ENCODE results near the gene AATF. TPM values are rescaled to one million over a fixed set of nuclear protein-coding genes. Genes with fewer than 3 reads are reported as not detected.

Gene AATF
- total RNA-seq, 1 experiment from 2014 or later, result 61.0 TPM

DNA sequence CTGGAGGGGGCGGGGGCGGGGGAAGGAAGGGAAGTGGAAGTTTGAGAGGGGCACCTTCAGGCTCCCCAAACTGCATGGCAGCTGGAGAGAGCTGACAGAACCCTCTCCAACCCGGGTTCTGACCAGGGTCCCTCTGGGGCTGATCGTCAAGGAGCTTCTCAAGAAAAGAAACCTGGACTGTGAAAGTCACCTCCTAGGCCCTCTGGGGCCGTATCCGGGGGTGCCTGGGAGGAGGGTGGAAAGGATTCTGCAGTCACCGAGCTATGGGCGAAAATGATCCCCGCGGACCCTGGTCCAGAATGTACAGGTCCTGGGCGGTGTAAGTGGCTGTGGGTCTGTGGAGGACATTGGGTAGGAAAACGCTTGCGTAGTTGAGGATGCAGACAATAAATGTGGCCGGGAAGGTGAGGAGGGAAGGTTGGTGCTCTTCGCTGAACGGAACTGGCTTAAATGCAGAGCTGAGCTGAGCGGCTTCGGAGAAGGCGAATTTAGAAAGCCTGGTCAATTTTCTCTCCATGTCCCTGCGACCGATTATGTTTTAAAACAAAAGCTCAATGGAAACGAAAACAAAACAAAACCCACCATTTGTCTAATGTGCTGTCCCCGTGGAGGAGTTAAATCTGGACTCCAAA, 15.1 kb upstream of the AATF start:
- H3K9me3 Mint-ChIP-seq, result no peaks in the 10 kb centered on the region

More for the DNA sequence above, 15.1 kb upstream of the AATF start:
- ATAC-seq (no peak), DNase-seq (ENCODE audit: low spot score) (no peak)
- H3K27me3 Mint-ChIP-seq (ENCODE audit: low read depth), result peaks cover 99% of the 10 kb centered on the region
- ChIA-PET CTCF (interaction anchor here (0.7 to 2.1 kb wide), 6 partner anchors 16 to 1495 kb away, joined by 3 to 10 read pairs (median 4); partner anchors contain the start of gene AATF), POLR2A (interaction anchor here (0.5 kb wide), 1 partner anchor 106 kb away, joined by 3 read pairs; no protein-coding TSS in a partner anchor)
- no peak overlapping the region for H3K27ac Mint-ChIP-seq
- TF ChIP-seq IRF2 (CRISPR knock-in tag; IDR thresholded peaks at IDR 0.05; ENCODE audit: borderline replicate concordance, low read depth) (no peak), ZNF671 (CRISPR knock-in tag; IDR thresholded peaks at IDR 0.05) (no peak), SOX15 (CRISPR knock-in tag; IDR thresholded peaks at IDR 0.05) (no peak), GTF2I (CRISPR knock-in tag; conservative IDR thresholded peaks at IDR 0.05) (no peak), TEAD1 (CRISPR knock-in tag; IDR thresholded peaks at IDR 0.05) (no peak), NR3C1 (CRISPR knock-in tag; conservative IDR thresholded peaks at IDR 0.05; ENCODE audit: low read depth) (no peak), RELA (CRISPR knock-in tag; IDR thresholded peaks at IDR 0.05; ENCODE audit: borderline replicate concordance) (no peak), ZNF281 (CRISPR knock-in tag; IDR thresholded peaks at IDR 0.05) (no peak), TEAD4 (CRISPR knock-in tag; IDR thresholded peaks at IDR 0.05) (no peak), E2F4 (CRISPR knock-in tag; IDR thresholded peaks at IDR 0.05; ENCODE audit: borderline replicate concordance, low read depth) (no peak)
- TF ChIP-seq, protein P1, sequence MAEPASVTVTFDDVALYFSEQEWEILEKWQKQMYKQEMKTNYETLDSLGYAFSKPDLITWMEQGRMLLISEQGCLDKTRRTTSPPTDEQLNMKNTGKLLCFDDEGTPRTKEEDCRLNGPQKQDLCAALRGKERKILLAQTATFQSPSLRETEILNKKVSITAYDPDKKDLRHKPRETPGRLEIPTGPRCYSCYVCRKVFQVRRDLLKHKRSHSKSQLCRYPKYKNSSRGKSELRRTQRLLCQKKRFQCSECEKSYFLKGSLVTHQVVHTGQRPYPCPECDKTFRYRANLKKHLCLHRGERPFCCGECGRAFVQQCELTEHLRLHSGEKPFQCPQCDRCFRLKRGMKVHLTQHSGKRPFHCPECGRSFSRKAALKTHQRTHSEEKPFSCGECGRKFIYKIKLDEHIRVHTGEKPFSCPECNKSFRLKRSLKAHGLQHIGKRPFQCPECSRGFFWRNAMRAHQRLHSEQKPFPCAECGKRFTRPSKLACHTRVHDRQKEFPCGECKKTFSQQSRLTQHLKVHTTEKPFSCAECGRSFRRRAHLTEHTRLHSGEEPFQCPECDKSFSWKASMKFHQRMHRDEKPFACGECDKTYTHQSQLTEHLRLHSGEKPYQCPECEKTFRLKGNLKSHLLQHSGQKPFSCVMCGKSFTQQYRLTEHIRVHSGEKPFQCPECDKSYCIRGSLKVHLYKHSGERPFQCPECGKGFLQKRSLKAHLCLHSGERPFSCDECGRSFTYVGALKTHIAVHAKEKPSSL (CRISPR knock-in tag; conservative IDR thresholded peaks at IDR 0.05), result no peak
- TF ChIP-seq, protein P2, sequence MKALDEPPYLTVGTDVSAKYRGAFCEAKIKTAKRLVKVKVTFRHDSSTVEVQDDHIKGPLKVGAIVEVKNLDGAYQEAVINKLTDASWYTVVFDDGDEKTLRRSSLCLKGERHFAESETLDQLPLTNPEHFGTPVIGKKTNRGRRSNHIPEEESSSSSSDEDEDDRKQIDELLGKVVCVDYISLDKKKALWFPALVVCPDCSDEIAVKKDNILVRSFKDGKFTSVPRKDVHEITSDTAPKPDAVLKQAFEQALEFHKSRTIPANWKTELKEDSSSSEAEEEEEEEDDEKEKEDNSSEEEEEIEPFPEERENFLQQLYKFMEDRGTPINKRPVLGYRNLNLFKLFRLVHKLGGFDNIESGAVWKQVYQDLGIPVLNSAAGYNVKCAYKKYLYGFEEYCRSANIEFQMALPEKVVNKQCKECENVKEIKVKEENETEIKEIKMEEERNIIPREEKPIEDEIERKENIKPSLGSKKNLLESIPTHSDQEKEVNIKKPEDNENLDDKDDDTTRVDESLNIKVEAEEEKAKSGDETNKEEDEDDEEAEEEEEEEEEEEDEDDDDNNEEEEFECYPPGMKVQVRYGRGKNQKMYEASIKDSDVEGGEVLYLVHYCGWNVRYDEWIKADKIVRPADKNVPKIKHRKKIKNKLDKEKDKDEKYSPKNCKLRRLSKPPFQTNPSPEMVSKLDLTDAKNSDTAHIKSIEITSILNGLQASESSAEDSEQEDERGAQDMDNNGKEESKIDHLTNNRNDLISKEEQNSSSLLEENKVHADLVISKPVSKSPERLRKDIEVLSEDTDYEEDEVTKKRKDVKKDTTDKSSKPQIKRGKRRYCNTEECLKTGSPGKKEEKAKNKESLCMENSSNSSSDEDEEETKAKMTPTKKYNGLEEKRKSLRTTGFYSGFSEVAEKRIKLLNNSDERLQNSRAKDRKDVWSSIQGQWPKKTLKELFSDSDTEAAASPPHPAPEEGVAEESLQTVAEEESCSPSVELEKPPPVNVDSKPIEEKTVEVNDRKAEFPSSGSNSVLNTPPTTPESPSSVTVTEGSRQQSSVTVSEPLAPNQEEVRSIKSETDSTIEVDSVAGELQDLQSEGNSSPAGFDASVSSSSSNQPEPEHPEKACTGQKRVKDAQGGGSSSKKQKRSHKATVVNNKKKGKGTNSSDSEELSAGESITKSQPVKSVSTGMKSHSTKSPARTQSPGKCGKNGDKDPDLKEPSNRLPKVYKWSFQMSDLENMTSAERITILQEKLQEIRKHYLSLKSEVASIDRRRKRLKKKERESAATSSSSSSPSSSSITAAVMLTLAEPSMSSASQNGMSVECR (CRISPR knock-in tag; IDR thresholded peaks at IDR 0.05; ENCODE audit: borderline replicate concordance), result no peak
- TF ChIP-seq, protein P3, sequence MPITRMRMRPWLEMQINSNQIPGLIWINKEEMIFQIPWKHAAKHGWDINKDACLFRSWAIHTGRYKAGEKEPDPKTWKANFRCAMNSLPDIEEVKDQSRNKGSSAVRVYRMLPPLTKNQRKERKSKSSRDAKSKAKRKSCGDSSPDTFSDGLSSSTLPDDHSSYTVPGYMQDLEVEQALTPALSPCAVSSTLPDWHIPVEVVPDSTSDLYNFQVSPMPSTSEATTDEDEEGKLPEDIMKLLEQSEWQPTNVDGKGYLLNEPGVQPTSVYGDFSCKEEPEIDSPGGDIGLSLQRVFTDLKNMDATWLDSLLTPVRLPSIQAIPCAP (CRISPR knock-in tag; IDR thresholded peaks at IDR 0.05), result no peak
- TF ChIP-seq, protein P4, sequence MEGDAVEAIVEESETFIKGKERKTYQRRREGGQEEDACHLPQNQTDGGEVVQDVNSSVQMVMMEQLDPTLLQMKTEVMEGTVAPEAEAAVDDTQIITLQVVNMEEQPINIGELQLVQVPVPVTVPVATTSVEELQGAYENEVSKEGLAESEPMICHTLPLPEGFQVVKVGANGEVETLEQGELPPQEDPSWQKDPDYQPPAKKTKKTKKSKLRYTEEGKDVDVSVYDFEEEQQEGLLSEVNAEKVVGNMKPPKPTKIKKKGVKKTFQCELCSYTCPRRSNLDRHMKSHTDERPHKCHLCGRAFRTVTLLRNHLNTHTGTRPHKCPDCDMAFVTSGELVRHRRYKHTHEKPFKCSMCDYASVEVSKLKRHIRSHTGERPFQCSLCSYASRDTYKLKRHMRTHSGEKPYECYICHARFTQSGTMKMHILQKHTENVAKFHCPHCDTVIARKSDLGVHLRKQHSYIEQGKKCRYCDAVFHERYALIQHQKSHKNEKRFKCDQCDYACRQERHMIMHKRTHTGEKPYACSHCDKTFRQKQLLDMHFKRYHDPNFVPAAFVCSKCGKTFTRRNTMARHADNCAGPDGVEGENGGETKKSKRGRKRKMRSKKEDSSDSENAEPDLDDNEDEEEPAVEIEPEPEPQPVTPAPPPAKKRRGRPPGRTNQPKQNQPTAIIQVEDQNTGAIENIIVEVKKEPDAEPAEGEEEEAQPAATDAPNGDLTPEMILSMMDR (IDR thresholded peaks at IDR 0.05), result no peak
- no peaks in the 10 kb centered on the region for H3K36me3 Mint-ChIP-seq
- peaks cover 77% of the 10 kb centered on the region for H3K4me1 Mint-ChIP-seq
- H3K4me3 Mint-ChIP-seq, result peak overlapping the region; percentile 78

Measured in WTC11 (cell line).